Gastroesophageal sphincter (tissue), 4 donors: Measurements from ENCODE around the gene PODXL2. TPM values are rescaled to one million over a fixed set of nuclear protein-coding genes. Genes with fewer than 3 reads are reported as not detected.
A peak's percentile ranks its signal among the peaks of the same experiment; 100 is the strongest.

Experiments
- ATAC-seq: fragments of 150-250 bp; one replicate; pipeline ENCODE4 v1.9.1; 2016; ENCODE audit warnings: mild to moderate bottlenecking, moderate library complexity
- H3K27ac ChIP-seq, 4 donors: fragments of 200-600 bp; sonication (generic) in 3 of 4; 1 replicate in 3 of 4; 2 replicates in 1 of 4; pipeline ENCODE4 v1.5.1; 2016 to 2019
- H3K27me3 ChIP-seq: fragments of 200-600 bp; sonication (generic); one replicate; pipeline ENCODE4 v1.5.1; 2019
- H3K36me3 ChIP-seq, 2 donors: fragments of 200-600 bp; sonication (generic); one replicate each; pipeline ENCODE4 v1.5.1; 2019; ENCODE audit warnings: control low read depth in 1 of 2
- H3K4me1 ChIP-seq, 3 donors: fragments of 200-600 bp; sonication (generic); 1 replicate in 2 of 3; 2 replicates in 1 of 3; pipeline ENCODE4 v1.5.1; 2016 to 2019; ENCODE audit warnings: control low read depth in 2 of 3
- H3K4me3 ChIP-seq, 2 donors: fragments of 200-600 bp; sonication (generic); one replicate each; pipeline ENCODE4 v1.5.1; 2019; ENCODE audit warnings: mild to moderate bottlenecking in 1 of 2, moderate library complexity in 1 of 2
- H3K9me3 ChIP-seq, 3 donors: fragments of 200-600 bp; sonication (generic); one replicate each; pipeline ENCODE4 v1.5.1; 2017 to 2019; ENCODE audit warnings: control low read depth in 2 of 3
- EP300 ChIP-seq: sonication (generic); formaldehyde crosslinking; IDR thresholded peaks from one replicate; pipeline ENCODE4 v1.6.1; 2017; ENCODE audit warnings: antibody characterized with exemption, mild to moderate bottlenecking
- POLR2A ChIP-seq, 2 donors: fragments of 450-650 bp; IDR thresholded peaks; one replicate each; pipeline ENCODE4 v1.6.1; 2017; ENCODE audit warnings: antibody characterized with exemption in 2 of 2, mild to moderate bottlenecking in 2 of 2, moderate library complexity in 1 of 2
- POLR2AphosphoS5 ChIP-seq: sonication (generic); formaldehyde crosslinking; IDR thresholded peaks from one replicate; pipeline ENCODE4 v1.6.1; 2017; ENCODE audit warnings: antibody characterized with exemption
- WGBS, 2 donors: methylation state at CpG; one replicate each; pipeline ENCODE4 v1.1.5; 2018; ENCODE audit warnings: low coverage in 1 of 2; 5-methylcytosine and 5-hydroxymethylcytosine counted together
- total RNA-seq, 4 donors: library from RNA; depleted of rRNA; stranded (reverse); fragments of >200 nt; gene quantifications; one replicate each; pipeline ENCODE4 v1.1.0, GENCODE V29; 2016
- TF ChIP-seq, protein P1 (sequence below), 4 experiments: fragments of 200-600 bp in 2 of 4; fragments of 450-650 bp in 2 of 4; sonication (generic) in 1 of 4; IDR thresholded peaks; one replicate each; pipeline ENCODE4 v1.5.1; 2017 to 2019; ENCODE audit warnings: antibody characterized with exemption in 4 of 4, mild to moderate bottlenecking in 2 of 4, moderate library complexity in 2 of 4

Gene PODXL2
- total RNA-seq, 4 donors from 2014 or later: 1.9 to 2.8 (median 2.3) TPM

DNA sequence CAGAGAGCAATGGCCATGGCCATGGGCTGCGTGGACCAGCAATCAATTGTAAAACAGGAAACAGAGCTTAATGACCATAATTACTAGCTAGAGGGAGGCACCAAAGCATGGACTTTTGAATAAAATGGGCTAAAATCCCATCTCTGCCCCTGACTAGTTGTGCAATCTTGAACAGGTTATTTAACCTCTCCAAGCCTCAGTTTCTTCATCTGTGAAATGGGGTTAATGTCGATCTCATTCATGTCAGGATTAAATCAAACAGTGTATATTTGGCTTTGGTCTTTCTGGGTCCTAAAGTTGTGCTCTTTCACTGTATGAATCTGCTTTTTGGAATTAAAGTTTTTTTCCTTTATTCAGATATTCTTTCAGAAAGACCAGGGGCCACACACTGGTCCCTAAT, 79.9 kb downstream of the PODXL2 start:
- H3K9me3 ChIP-seq: no peaks in the 10 kb centered on the region
- H3K4me1 ChIP-seq: peaks cover 0 to 68% (median 17%) of the 10 kb centered on the region in 3 donors
- no peak for TF ChIP-seq EP300
- TF ChIP-seq, protein P1, sequence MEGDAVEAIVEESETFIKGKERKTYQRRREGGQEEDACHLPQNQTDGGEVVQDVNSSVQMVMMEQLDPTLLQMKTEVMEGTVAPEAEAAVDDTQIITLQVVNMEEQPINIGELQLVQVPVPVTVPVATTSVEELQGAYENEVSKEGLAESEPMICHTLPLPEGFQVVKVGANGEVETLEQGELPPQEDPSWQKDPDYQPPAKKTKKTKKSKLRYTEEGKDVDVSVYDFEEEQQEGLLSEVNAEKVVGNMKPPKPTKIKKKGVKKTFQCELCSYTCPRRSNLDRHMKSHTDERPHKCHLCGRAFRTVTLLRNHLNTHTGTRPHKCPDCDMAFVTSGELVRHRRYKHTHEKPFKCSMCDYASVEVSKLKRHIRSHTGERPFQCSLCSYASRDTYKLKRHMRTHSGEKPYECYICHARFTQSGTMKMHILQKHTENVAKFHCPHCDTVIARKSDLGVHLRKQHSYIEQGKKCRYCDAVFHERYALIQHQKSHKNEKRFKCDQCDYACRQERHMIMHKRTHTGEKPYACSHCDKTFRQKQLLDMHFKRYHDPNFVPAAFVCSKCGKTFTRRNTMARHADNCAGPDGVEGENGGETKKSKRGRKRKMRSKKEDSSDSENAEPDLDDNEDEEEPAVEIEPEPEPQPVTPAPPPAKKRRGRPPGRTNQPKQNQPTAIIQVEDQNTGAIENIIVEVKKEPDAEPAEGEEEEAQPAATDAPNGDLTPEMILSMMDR (IDR thresholded peaks at IDR 0.05): no peak
- TF ChIP-seq POLR2AphosphoS5: no peak
- no peak for TF ChIP-seq POLR2A (IDR thresholded peaks at IDR 0.05)
- WGBS, 2 donors: 100% methylated on average over 1 of the region's 2 CpGs; no CpG with 5 or more reads in 1 of the 2 donors
- no peak for ATAC-seq
- H3K27me3 ChIP-seq: no peaks in the 10 kb centered on the region
- peak overlapping the region in 3 of 4 donors; percentile 72 to 75 (median 73) for H3K27ac ChIP-seq
- no peak overlapping the region for H3K4me3 ChIP-seq
- H3K36me3 ChIP-seq: peaks cover 0 to 34% of the 10 kb centered on the region in 2 donors

DNA sequence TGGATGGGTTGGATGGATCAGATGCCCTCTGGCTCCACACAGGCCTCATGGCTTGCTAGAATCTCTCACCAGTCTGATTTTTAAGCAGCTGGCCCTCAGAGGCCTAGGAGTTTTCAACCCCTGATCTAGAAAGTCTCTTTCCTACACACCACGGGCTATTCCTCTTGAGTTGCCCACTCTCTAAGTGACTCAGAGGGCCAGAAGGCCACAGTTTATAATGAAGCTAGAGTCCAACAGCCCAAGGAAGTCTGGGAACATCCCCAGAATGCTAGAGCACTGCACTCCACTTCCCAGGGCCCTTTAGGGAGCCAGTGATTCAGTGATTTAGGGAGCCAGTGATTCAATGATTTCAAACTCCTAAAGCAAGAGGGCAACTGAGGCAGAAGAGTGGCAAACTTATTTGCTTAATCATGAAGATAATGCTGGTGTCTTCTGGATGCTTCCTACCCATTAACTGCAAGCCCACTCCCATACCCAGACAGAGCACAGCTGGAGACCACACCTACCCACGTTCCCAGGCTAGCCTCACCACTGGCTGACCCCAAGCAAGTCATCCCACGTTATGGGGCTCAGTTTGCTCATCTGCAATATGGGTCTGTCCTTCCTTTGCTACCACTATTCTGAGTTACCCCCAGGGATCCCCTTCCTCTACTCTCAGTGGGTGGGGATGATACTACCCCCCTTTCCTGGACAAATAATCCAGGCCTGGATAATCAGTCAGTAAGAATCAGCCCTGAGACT, 80.5 kb downstream of the PODXL2 start:
- Histone ChIP-seq H3K27me3 (no peaks in the 10 kb centered on the region), H3K4me1 (peaks cover 0 to 73% (median 17%) of the 10 kb centered on the region in 3 donors), H3K9me3 (no peaks in the 10 kb centered on the region), H3K27ac (peak overlapping the region in 3 of 4 donors; percentile 65 to 75 (median 73)), H3K4me3 (no peak overlapping the region), H3K36me3 (peaks cover 0 to 40% of the 10 kb centered on the region in 2 donors)
- TF ChIP-seq, protein P1 (IDR thresholded peaks at IDR 0.05): no peak
- no peak for TF ChIP-seq EP300
- TF ChIP-seq POLR2AphosphoS5: no peak
- TF ChIP-seq POLR2A (IDR thresholded peaks at IDR 0.05): no peak
- WGBS, 2 donors: 58% methylated on average over 2 of the region's 3 CpGs; no CpG with 5 or more reads in 1 of the 2 donors
- no peak for ATAC-seq

DNA sequence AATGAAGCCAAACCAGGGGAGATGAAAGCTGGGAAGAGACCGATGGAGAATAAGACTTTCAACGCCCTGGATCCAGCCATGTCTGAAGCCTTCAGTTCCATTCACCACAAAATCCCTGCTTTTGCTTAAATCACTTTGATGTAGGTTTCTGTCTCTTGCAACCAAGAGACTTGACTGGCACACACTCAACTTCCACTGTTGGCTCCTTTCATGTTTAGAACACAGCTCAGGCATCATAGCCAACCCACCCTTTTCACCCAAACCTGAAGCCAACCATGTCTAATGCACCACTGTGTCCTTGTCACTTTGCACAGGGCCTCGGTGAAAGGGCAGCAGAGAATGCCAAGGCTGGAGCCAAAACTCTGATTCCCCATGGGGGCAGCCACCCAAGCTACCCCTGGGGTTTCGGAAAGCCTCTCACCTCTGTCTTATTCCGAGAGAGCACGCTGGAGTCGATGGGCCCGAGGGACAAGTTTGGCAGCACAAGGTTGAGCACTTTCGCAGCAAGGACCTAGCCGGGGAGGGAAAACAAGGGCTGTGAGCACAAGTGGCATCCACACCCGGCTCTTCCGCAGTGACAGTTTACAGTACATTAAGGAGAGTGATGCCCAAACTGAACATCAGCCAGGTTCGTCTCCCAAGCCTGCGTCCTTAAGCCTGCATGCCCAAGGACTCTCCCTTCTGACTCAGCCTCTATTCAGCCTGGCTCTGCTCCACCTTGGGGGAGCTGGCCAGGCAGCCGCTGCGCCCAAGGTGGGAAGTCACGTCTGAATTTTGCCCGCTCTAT, 81.4 kb downstream of the PODXL2 start:
- Histone ChIP-seq H3K27ac (peak overlapping the region in 3 of 4 donors; percentile 65 to 75 (median 73)), H3K9me3 (no peaks in the 10 kb centered on the region), H3K27me3 (no peaks in the 10 kb centered on the region), H3K4me1 (peaks cover 0 to 80% (median 17%) of the 10 kb centered on the region in 3 donors), H3K36me3 (peaks cover 0 to 41% of the 10 kb centered on the region in 2 donors), H3K4me3 (no peak overlapping the region)
- ATAC-seq: peak; percentile 62
- TF ChIP-seq POLR2AphosphoS5 (peak; percentile 61), EP300 (no peak), POLR2A (IDR thresholded peaks at IDR 0.05) (no peak)
- TF ChIP-seq, protein P1 (IDR thresholded peaks at IDR 0.05): no peak
- 76 to 83% methylated on average over 1 to 14 of the region's 18 CpGs for WGBS, 2 donors

DNA sequence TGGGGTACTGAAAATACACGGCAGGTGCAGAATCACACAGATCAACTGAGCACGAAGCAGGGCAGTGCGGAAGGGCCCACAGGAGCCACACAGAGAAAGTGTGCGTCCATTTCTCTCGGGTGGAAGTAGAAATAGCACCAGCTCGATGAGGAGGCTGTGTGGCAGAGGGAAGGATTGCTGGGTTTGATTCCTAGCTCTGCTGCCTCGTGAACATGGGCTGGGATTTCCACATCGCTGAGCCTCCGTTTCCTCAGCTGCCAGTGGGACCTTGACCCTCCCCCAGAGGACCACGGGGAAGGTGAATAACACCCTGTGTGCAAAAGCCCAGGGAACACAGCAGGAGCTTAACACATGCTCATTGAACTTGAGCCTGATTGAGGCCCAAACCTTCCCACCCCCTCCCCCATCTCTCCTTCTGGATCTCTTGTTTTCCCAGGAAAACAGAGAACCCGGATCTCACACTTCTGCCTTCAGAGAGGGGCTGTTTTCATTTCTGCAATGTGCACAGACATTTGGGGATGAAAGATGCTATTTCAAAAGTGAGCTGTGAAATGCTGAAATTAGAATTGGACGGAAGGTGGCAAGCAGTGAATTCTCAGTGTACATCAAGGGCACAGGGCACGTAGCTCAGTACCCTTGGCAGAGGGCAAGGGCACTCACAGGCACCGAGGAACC, 82.2 kb downstream of the PODXL2 start:
- no peaks in the 10 kb centered on the region for H3K27me3 ChIP-seq
- peaks cover 0 to 44% of the 10 kb centered on the region in 2 donors for H3K36me3 ChIP-seq
- H3K27ac ChIP-seq: peak overlapping the region in 3 of 4 donors; percentile 65 to 75 (median 73)
- no peak for ATAC-seq
- H3K4me1 ChIP-seq: peaks cover 0 to 83% (median 17%) of the 10 kb centered on the region in 3 donors
- TF ChIP-seq POLR2AphosphoS5 (no peak), EP300 (no peak), POLR2A (IDR thresholded peaks at IDR 0.05) (no peak)
- TF ChIP-seq, protein P1 (IDR thresholded peaks at IDR 0.05): no peak
- H3K4me3 ChIP-seq: no peak overlapping the region
- 88 to 96% methylated on average over 3 to 5 of the region's 14 CpGs for WGBS, 2 donors
- H3K9me3 ChIP-seq: no peaks in the 10 kb centered on the region
